ENCODE data around the gene CDKN2B-AS1. TPM values are rescaled to one million over a fixed set of nuclear protein-coding genes. Genes with fewer than 3 reads are reported as not detected.

Gene CDKN2B-AS1
- total RNA-seq, 1 donor: 12.9 TPM

GRCh38 chr9:21996858-21997257, 2.3 kb downstream of the CDKN2B-AS1 start:
- H3K4me3 ChIP-seq (ENCODE audit: low read depth, low read length): no peak overlapping the region
- no peak for DNase-seq (ENCODE audit: low read depth)
- no peak for TF ChIP-seq CTCF (IDR thresholded peaks at IDR 0.05; ENCODE audit: insufficient read depth, low read length)

- no peak for DNase-seq (ENCODE audit: low read depth)
- H3K4me3 ChIP-seq (ENCODE audit: low read depth, low read length): no peak overlapping the region
- no peak for TF ChIP-seq CTCF (IDR thresholded peaks at IDR 0.05; ENCODE audit: insufficient read depth, low read length)
Observed at GRCh38 chr9:21997480-21997879, 2.9 kb downstream of the CDKN2B-AS1 start.

GRCh38 chr9:21998026-21998425, 3.4 kb downstream of the CDKN2B-AS1 start:
- DNase-seq (ENCODE audit: low read depth): no peak
- H3K4me3 ChIP-seq (ENCODE audit: low read depth, low read length): no peak overlapping the region
- no peak for TF ChIP-seq CTCF (IDR thresholded peaks at IDR 0.05; ENCODE audit: insufficient read depth, low read length)

- no peak overlapping the region for H3K4me3 ChIP-seq (ENCODE audit: low read depth, low read length)
- no peak for DNase-seq (ENCODE audit: low read depth)
- no peak for TF ChIP-seq CTCF (IDR thresholded peaks at IDR 0.05; ENCODE audit: insufficient read depth, low read length)
Observed at GRCh38 chr9:22002038-22002437, 7.4 kb downstream of the CDKN2B-AS1 start.

- peak overlapping the region; percentile 54 for H3K4me3 ChIP-seq (ENCODE audit: low read depth, low read length)
- no peak for TF ChIP-seq CTCF (IDR thresholded peaks at IDR 0.05; ENCODE audit: insufficient read depth, low read length)
Observed at GRCh38 chr9:22005021-22005701, 10.6 kb downstream of the CDKN2B-AS1 start.

GRCh38 chr9:22005702-22006606, 11.4 kb downstream of the CDKN2B-AS1 start:
- peak; percentile 31 for DNase-seq (ENCODE audit: low read depth)
- H3K4me3 ChIP-seq (ENCODE audit: low read depth, low read length): peak overlapping the region; percentile 54
- no peak for TF ChIP-seq CTCF (IDR thresholded peaks at IDR 0.05; ENCODE audit: insufficient read depth, low read length)

More at GRCh38 chr9:22005021-22005701, 10.6 kb downstream of the CDKN2B-AS1 start:
- peak; percentile 17 for DNase-seq (ENCODE audit: low read depth)

Data from fibroblast of the aortic adventitia (primary cell).